T-helper 17 cell (primary cell): ENCODE results near the gene DPH7. TPM values are rescaled to one million over a fixed set of nuclear protein-coding genes. Genes with fewer than 3 reads are reported as not detected.
"Not testable (repeated sequence)": the region's sequence is repeated elsewhere in the genome, so short reads cannot be mapped to it uniquely, and the experiment has no call there.

Experiments used
- ATAC-seq: fragments of 150-1000 bp; cut with Tn5 transposase; 2 replicates; pipeline ENCODE4 v1.10.0; 2021; ENCODE audit warnings: mild to moderate bottlenecking, moderate library complexity
- DNase-seq, 3 donors: peaks; one replicate each; pipeline versions ENCODE4 v3.0.0 to v3.0.0-alpha.2; 2020 to 2021
- H3K9me3 ChIP-seq: one replicate; pipeline ENCODE4 v1.7.0; 2013; ENCODE audit warnings: low read length, mild to moderate bottlenecking; ENCODE audit not compliant: control insufficient read depth, poor library complexity, severe bottlenecking
- H3K27ac Mint-ChIP-seq: one replicate; pipeline ENCODE4 v1.8.0; 2022; ENCODE audit warnings: mild to moderate bottlenecking, moderate library complexity, mixed read lengths
- H3K27me3 Mint-ChIP-seq: one replicate; pipeline ENCODE4 v1.8.0; 2022; ENCODE audit warnings: mixed read lengths
- H3K36me3 Mint-ChIP-seq: one replicate; pipeline ENCODE4 v1.8.0; 2022; ENCODE audit warnings: low read depth, mixed read lengths
- H3K4me1 Mint-ChIP-seq: one replicate; pipeline ENCODE4 v1.8.0; 2022; ENCODE audit warnings: mild to moderate bottlenecking, mixed read lengths
- H3K4me3 Mint-ChIP-seq: one replicate; pipeline ENCODE4 v1.8.0; 2022; ENCODE audit warnings: mild to moderate bottlenecking, moderate library complexity, mixed read lengths
- total RNA-seq, 4 donors: library from RNA in 2 of 4; stranded (reverse) in 2 of 4; gene quantifications; one replicate each; pipeline ENCODE4 v1.2.3 and lab custom pipeline; 2022 to 2026

The DPH7 gene
- total RNA-seq, 2 donors from 2014 or later: 46.1 to 52.0 TPM

GRCh38 chr9:137582286-137582860 lies 3.6 kb upstream of the DPH7 start:
- no peak overlapping the region for H3K4me3 Mint-ChIP-seq
- no peaks in the 10 kb centered on the region for H3K27me3 Mint-ChIP-seq
- DNase-seq (no peak), ATAC-seq (no peak)
- H3K36me3 Mint-ChIP-seq: no peaks in the 10 kb centered on the region
- no peak overlapping the region for H3K27ac Mint-ChIP-seq
- H3K9me3 ChIP-seq: no peaks in the 10 kb centered on the region
- H3K4me1 Mint-ChIP-seq: peaks cover 4% of the 10 kb centered on the region

- DNase-seq: no peak
- no peaks in the 10 kb centered on the region for H3K27me3 Mint-ChIP-seq
- no peak for ATAC-seq
- H3K27ac Mint-ChIP-seq: no peak overlapping the region
- H3K9me3 ChIP-seq: no peaks in the 10 kb centered on the region
- no peaks in the 10 kb centered on the region for H3K36me3 Mint-ChIP-seq
- H3K4me3 Mint-ChIP-seq: no peak overlapping the region
- peaks cover 6% of the 10 kb centered on the region for H3K4me1 Mint-ChIP-seq
Observed at GRCh38 chr9:137581361-137582285, 2.9 kb upstream of the DPH7 start.

- H3K9me3 ChIP-seq: no peaks in the 10 kb centered on the region
- Mint-ChIP-seq H3K4me1 (peaks cover 12% of the 10 kb centered on the region), H3K27ac (no peak overlapping the region), H3K36me3 (no peaks in the 10 kb centered on the region), H3K27me3 (no peaks in the 10 kb centered on the region), H3K4me3 (no peak overlapping the region)
- DNase-seq (no peak), ATAC-seq (no peak)
Observed at GRCh38 chr9:137580954-137581322, 2.2 kb upstream of the DPH7 start.

- Mint-ChIP-seq H3K36me3 (no peaks in the 10 kb centered on the region), H3K4me1 (peaks cover 18% of the 10 kb centered on the region), H3K27ac (no peak overlapping the region), H3K4me3 (no peak overlapping the region), H3K27me3 (no peaks in the 10 kb centered on the region)
- DNase-seq: no peak
- ATAC-seq: no peak
- H3K9me3 ChIP-seq: no peaks in the 10 kb centered on the region
Observed at GRCh38 chr9:137580209-137580953, 1.7 kb upstream of the DPH7 start.

GRCh38 chr9:137579259-137579604 lies 507 bp upstream of the DPH7 start:
- peaks cover 23% of the 10 kb centered on the region for H3K4me1 Mint-ChIP-seq
- H3K36me3 Mint-ChIP-seq: no peaks in the 10 kb centered on the region
- ATAC-seq (no peak), DNase-seq (no peak)
- H3K4me3 Mint-ChIP-seq: peak overlapping the region; percentile 84
- H3K27ac Mint-ChIP-seq: peak overlapping the region; percentile 73
- no peaks in the 10 kb centered on the region for H3K27me3 Mint-ChIP-seq
- H3K9me3 ChIP-seq: no peaks in the 10 kb centered on the region

- Mint-ChIP-seq H3K4me3 (peak overlapping the region; percentile 45), H3K27me3 (no peaks in the 10 kb centered on the region), H3K4me1 (peaks cover 25% of the 10 kb centered on the region), H3K36me3 (peaks cover 2% of the 10 kb centered on the region), H3K27ac (no peak overlapping the region)
- DNase-seq (no peak), ATAC-seq (no peak)
- no peaks in the 10 kb centered on the region for H3K9me3 ChIP-seq
Observed at GRCh38 chr9:137575716-137576411, 2.9 kb downstream of the DPH7 start.

GRCh38 chr9:137575364-137575715 lies 3.4 kb downstream of the DPH7 start:
- H3K9me3 ChIP-seq: no peaks in the 10 kb centered on the region
- ATAC-seq: peak; percentile 39
- peaks cover 4% of the 10 kb centered on the region for H3K36me3 Mint-ChIP-seq
- no peaks in the 10 kb centered on the region for H3K27me3 Mint-ChIP-seq
- DNase-seq: no peak
- no peak overlapping the region for H3K27ac Mint-ChIP-seq
- H3K4me3 Mint-ChIP-seq: no peak overlapping the region
- H3K4me1 Mint-ChIP-seq: peaks cover 25% of the 10 kb centered on the region

- Mint-ChIP-seq H3K4me3 (no peak overlapping the region), H3K27me3 (no peaks in the 10 kb centered on the region), H3K27ac (no peak overlapping the region), H3K4me1 (peaks cover 27% of the 10 kb centered on the region), H3K36me3 (peaks cover 4% of the 10 kb centered on the region)
- DNase-seq: no peak
- H3K9me3 ChIP-seq: no peaks in the 10 kb centered on the region
- no peak for ATAC-seq
Observed at GRCh38 chr9:137574192-137574591, 4.5 kb downstream of the DPH7 start.

GRCh38 chr9:137570566-137570965 lies 8.2 kb downstream of the DPH7 start:
- DNase-seq: no peak
- Mint-ChIP-seq H3K27ac (no peak overlapping the region), H3K36me3 (peaks cover 4% of the 10 kb centered on the region), H3K4me1 (peaks cover 13% of the 10 kb centered on the region), H3K27me3 (no peaks in the 10 kb centered on the region), H3K4me3 (no peak overlapping the region)
- H3K9me3 ChIP-seq: no peaks in the 10 kb centered on the region
- ATAC-seq: no peak

GRCh38 chr9:137569609-137570203 lies 9.0 kb downstream of the DPH7 start:
- DNase-seq (no peak), ATAC-seq (no peak)
- Mint-ChIP-seq H3K36me3 (peaks cover 4% of the 10 kb centered on the region), H3K27me3 (no peaks in the 10 kb centered on the region), H3K27ac (no peak overlapping the region), H3K4me1 (peaks cover 6% of the 10 kb centered on the region), H3K4me3 (no peak overlapping the region)
- no peaks in the 10 kb centered on the region for H3K9me3 ChIP-seq

GRCh38 chr9:137568445-137568844 lies 10.3 kb downstream of the DPH7 start:
- H3K36me3 Mint-ChIP-seq: peaks cover 11% of the 10 kb centered on the region
- H3K9me3 ChIP-seq, H3K4me3 Mint-ChIP-seq, H3K27me3 Mint-ChIP-seq, ATAC-seq, DNase-seq, H3K4me1 Mint-ChIP-seq: not testable (repeated sequence)
- H3K27ac Mint-ChIP-seq: peak overlapping the region; percentile 11

- H3K4me1 Mint-ChIP-seq: peaks cover 9% of the 10 kb centered on the region
- no peaks in the 10 kb centered on the region for H3K9me3 ChIP-seq
- DNase-seq (no peak), ATAC-seq (no peak)
- H3K27ac Mint-ChIP-seq: peak overlapping the region; percentile 60
- peaks cover 8% of the 10 kb centered on the region for H3K36me3 Mint-ChIP-seq
- H3K27me3 Mint-ChIP-seq: no peaks in the 10 kb centered on the region
- H3K4me3 Mint-ChIP-seq: no peak overlapping the region
Observed at GRCh38 chr9:137564817-137565411, 13.8 kb downstream of the DPH7 start.
